ENCODE measurements around the gene METTL13.

The METTL13 gene

GRCh38 chr1:171786534-171786933 is 5.1 kb downstream of the METTL13 start:
- TF ChIP-seq SPI1 (IDR thresholded peaks at IDR 0.05; ENCODE audit: low read depth, low read length) (no peak), POLR2A (IDR thresholded peaks at IDR 0.05; ENCODE audit: low read depth, low read length) (no peak), POLR2AphosphoS5 (IDR thresholded peaks at IDR 0.05; ENCODE audit: low read depth, low read length) (no peak), TAF1 (IDR thresholded peaks at IDR 0.05; ENCODE audit: low read depth, low read length) (no peak), POU2F2 (IDR thresholded peaks at IDR 0.05; ENCODE audit: low read depth, low read length) (no peak), PAX5 (IDR thresholded peaks at IDR 0.05; ENCODE audit: insufficient read depth, low read length, severe bottlenecking) (no peak)
- DNase-seq (ENCODE audit: insufficient read length, low spot score), result no peak
- FAIRE-seq, result no peak

- DNase-seq (ENCODE audit: insufficient read length, low spot score) (no peak), FAIRE-seq (no peak)
- TF ChIP-seq SPI1 (IDR thresholded peaks at IDR 0.05; ENCODE audit: low read depth, low read length), result no peak
Observed at GRCh38 chr1:171787686-171788480, 6.4 kb downstream of the METTL13 start.

- TF ChIP-seq POLR2AphosphoS5 (IDR thresholded peaks at IDR 0.05; ENCODE audit: low read depth, low read length), result no peak
- no peak for TF ChIP-seq TAF1 (IDR thresholded peaks at IDR 0.05; ENCODE audit: low read depth, low read length)
- no peak for TF ChIP-seq PAX5 (IDR thresholded peaks at IDR 0.05; ENCODE audit: insufficient read depth, low read length, severe bottlenecking)
- no peak for TF ChIP-seq POU2F2 (IDR thresholded peaks at IDR 0.05; ENCODE audit: low read depth, low read length)
- TF ChIP-seq POLR2A (IDR thresholded peaks at IDR 0.05; ENCODE audit: low read depth, low read length), result no peak
- no peak for TF ChIP-seq SPI1 (IDR thresholded peaks at IDR 0.05; ENCODE audit: low read depth, low read length)
- DNase-seq (ENCODE audit: insufficient read length, low spot score), result no peak
- no peak for FAIRE-seq
Observed at GRCh38 chr1:171788696-171789095, 7.2 kb downstream of the METTL13 start.

GRCh38 chr1:171790318-171790717 is 8.9 kb downstream of the METTL13 start:
- FAIRE-seq (no peak), DNase-seq (ENCODE audit: insufficient read length, low spot score) (no peak)
- no peak for TF ChIP-seq PAX5 (IDR thresholded peaks at IDR 0.05; ENCODE audit: insufficient read depth, low read length, severe bottlenecking)
- no peak for TF ChIP-seq SPI1 (IDR thresholded peaks at IDR 0.05; ENCODE audit: low read depth, low read length)
- TF ChIP-seq POU2F2 (IDR thresholded peaks at IDR 0.05; ENCODE audit: low read depth, low read length), result no peak
- TF ChIP-seq POLR2AphosphoS5 (IDR thresholded peaks at IDR 0.05; ENCODE audit: low read depth, low read length), result no peak
- TF ChIP-seq POLR2A (IDR thresholded peaks at IDR 0.05; ENCODE audit: low read depth, low read length), result no peak
- TF ChIP-seq TAF1 (IDR thresholded peaks at IDR 0.05; ENCODE audit: low read depth, low read length), result no peak

- no peak for FAIRE-seq
- TF ChIP-seq SPI1 (IDR thresholded peaks at IDR 0.05; ENCODE audit: low read depth, low read length) (no peak), POU2F2 (IDR thresholded peaks at IDR 0.05; ENCODE audit: low read depth, low read length) (no peak), POLR2A (IDR thresholded peaks at IDR 0.05; ENCODE audit: low read depth, low read length) (no peak), POLR2AphosphoS5 (IDR thresholded peaks at IDR 0.05; ENCODE audit: low read depth, low read length) (no peak), PAX5 (IDR thresholded peaks at IDR 0.05; ENCODE audit: insufficient read depth, low read length, severe bottlenecking) (no peak), TAF1 (IDR thresholded peaks at IDR 0.05; ENCODE audit: low read depth, low read length) (no peak)
- DNase-seq (ENCODE audit: insufficient read length, low spot score), result no peak
Observed at GRCh38 chr1:171792656-171793369, 11.4 kb downstream of the METTL13 start.

- no peak for FAIRE-seq
- TF ChIP-seq POU2F2 (IDR thresholded peaks at IDR 0.05; ENCODE audit: low read depth, low read length) (no peak), TAF1 (IDR thresholded peaks at IDR 0.05; ENCODE audit: low read depth, low read length) (no peak), POLR2AphosphoS5 (IDR thresholded peaks at IDR 0.05; ENCODE audit: low read depth, low read length) (no peak), SPI1 (IDR thresholded peaks at IDR 0.05; ENCODE audit: low read depth, low read length) (no peak), PAX5 (IDR thresholded peaks at IDR 0.05; ENCODE audit: insufficient read depth, low read length, severe bottlenecking) (no peak), POLR2A (IDR thresholded peaks at IDR 0.05; ENCODE audit: low read depth, low read length) (no peak)
Observed at GRCh38 chr1:171793636-171794035, 12.2 kb downstream of the METTL13 start.

GRCh38 chr1:171794085-171794484 is 12.6 kb downstream of the METTL13 start:
- FAIRE-seq (no peak), DNase-seq (ENCODE audit: insufficient read length, low spot score) (no peak)
- TF ChIP-seq SPI1 (IDR thresholded peaks at IDR 0.05; ENCODE audit: low read depth, low read length) (no peak), POU2F2 (IDR thresholded peaks at IDR 0.05; ENCODE audit: low read depth, low read length) (no peak), TAF1 (IDR thresholded peaks at IDR 0.05; ENCODE audit: low read depth, low read length) (no peak), POLR2AphosphoS5 (IDR thresholded peaks at IDR 0.05; ENCODE audit: low read depth, low read length) (no peak), PAX5 (IDR thresholded peaks at IDR 0.05; ENCODE audit: insufficient read depth, low read length, severe bottlenecking) (no peak), POLR2A (IDR thresholded peaks at IDR 0.05; ENCODE audit: low read depth, low read length) (no peak)

More at GRCh38 chr1:171793636-171794035, 12.2 kb downstream of the METTL13 start:
- DNase-seq (ENCODE audit: insufficient read length, low spot score), result no peak

- TF ChIP-seq SPI1 (IDR thresholded peaks at IDR 0.05; ENCODE audit: low read depth, low read length) (no peak), POU2F2 (IDR thresholded peaks at IDR 0.05; ENCODE audit: low read depth, low read length) (no peak), POLR2A (IDR thresholded peaks at IDR 0.05; ENCODE audit: low read depth, low read length) (no peak), PAX5 (IDR thresholded peaks at IDR 0.05; ENCODE audit: insufficient read depth, low read length, severe bottlenecking) (no peak), POLR2AphosphoS5 (IDR thresholded peaks at IDR 0.05; ENCODE audit: low read depth, low read length) (no peak), TAF1 (IDR thresholded peaks at IDR 0.05; ENCODE audit: low read depth, low read length) (no peak)
- DNase-seq (ENCODE audit: insufficient read length, low spot score) (no peak), FAIRE-seq (no peak)
Observed at GRCh38 chr1:171796592-171796991, 15.1 kb downstream of the METTL13 start.

GRCh38 chr1:171798311-171798710 is 16.9 kb downstream of the METTL13 start:
- FAIRE-seq, result no peak
- DNase-seq (ENCODE audit: insufficient read length, low spot score), result no peak
- no peak for TF ChIP-seq POLR2AphosphoS5 (IDR thresholded peaks at IDR 0.05; ENCODE audit: low read depth, low read length)
- TF ChIP-seq PAX5 (IDR thresholded peaks at IDR 0.05; ENCODE audit: insufficient read depth, low read length, severe bottlenecking), result no peak
- no peak for TF ChIP-seq POU2F2 (IDR thresholded peaks at IDR 0.05; ENCODE audit: low read depth, low read length)
- TF ChIP-seq TAF1 (IDR thresholded peaks at IDR 0.05; ENCODE audit: low read depth, low read length), result no peak
- no peak for TF ChIP-seq SPI1 (IDR thresholded peaks at IDR 0.05; ENCODE audit: low read depth, low read length)
- TF ChIP-seq POLR2A (IDR thresholded peaks at IDR 0.05; ENCODE audit: low read depth, low read length), result no peak
